ENCODE results near the gene PLXNA2. TPM values are rescaled to one million over a fixed set of nuclear protein-coding genes. Genes with fewer than 3 reads are reported as not detected.

The PLXNA2 gene
- total and polyA plus RNA-seq, 2 of the 4 experiments (the other 2 are of a cell fraction): 0.72 to 1.1 TPM

- no peaks in the 10 kb centered on the region for H3K36me3 ChIP-seq (ENCODE audit: control insufficient read depth, insufficient read depth, low read length)
- TF ChIP-seq ELK1 (IDR thresholded peaks at IDR 0.05; ENCODE audit: borderline replicate concordance, low read depth, low read length): no peak
- no peak for TF ChIP-seq FOS (IDR thresholded peaks at IDR 0.05; ENCODE audit: low read depth, low read length)
- TF ChIP-seq USF2 (IDR thresholded peaks at IDR 0.05; ENCODE audit: low read depth, low read length): no peak
Observed at GRCh38 chr1:208100906-208101305, 143.3 kb downstream of the PLXNA2 start.

More at GRCh38 chr1:208100906-208101305, 143.3 kb downstream of the PLXNA2 start:
- in situ Hi-C loops (cut with MboI; ENCODE audit: low sequenced_read_pairs): no loop called here
- peaks cover 3% of the 10 kb centered on the region for H3K4me1 ChIP-seq (ENCODE audit: control insufficient read depth, insufficient read depth, low read length)
- no peak overlapping the region for H3K14ac ChIP-seq (replicated peaks; ENCODE audit: low read depth, low read length)
- no peak overlapping the region for H3K4me3 ChIP-seq (ENCODE audit: insufficient read depth, low read depth, low read length)
- H2AK5ac ChIP-seq (ENCODE audit: low read depth, low read length): no peak overlapping the region
- ChIA-PET POLR2A (ENCODE audit: unreplicated experiment) (no interaction called here), CTCF (interaction anchor here (1.0 to 1.1 kb wide), 2 partner anchors 15 to 144 kb away, joined by 4 to 5 read pairs; no protein-coding TSS in a partner anchor)
- no peaks in the 10 kb centered on the region for H3K9me1 ChIP-seq (ENCODE audit: insufficient read depth, low read length)
- H3K9me3 ChIP-seq (ENCODE audit: control insufficient read depth, insufficient read depth, low read length): no peaks in the 10 kb centered on the region
- H4K8ac ChIP-seq (ENCODE audit: low read depth in 2 of 2, low read length in 2 of 2): no peak overlapping the region
- no peak overlapping the region for H2BK20ac ChIP-seq (ENCODE audit: low read depth, low read length)
- DNase-seq (peak; percentile 49), ATAC-seq (ENCODE audit: low read depth) (0 out of 2 replicates have a peak, but pooled peaks have one; percentile 14)
- no peak overlapping the region for H3K27ac ChIP-seq (ENCODE audit: insufficient read depth, low read length)
- no peaks in the 10 kb centered on the region for H4K20me1 ChIP-seq (ENCODE audit: insufficient read depth, low read length)
- no peak overlapping the region for H4K91ac ChIP-seq (ENCODE audit: insufficient read depth, low read depth, low read length)
- H4K5ac ChIP-seq (ENCODE audit: low read depth, low read length): no peak overlapping the region
- H2BK120ac ChIP-seq (ENCODE audit: low read depth, low read length): no peak overlapping the region
- no peak overlapping the region for H2BK5ac ChIP-seq (ENCODE audit: low read depth, low read length, poor library complexity, severe bottlenecking)
- H3K9ac ChIP-seq (ENCODE audit: low read depth, low read length): no peak overlapping the region
- H3K56ac ChIP-seq (ENCODE audit: extremely low read depth, insufficient read depth, low read length): no peak overlapping the region
- H2AFZ ChIP-seq (replicated peaks; ENCODE audit: low read length, poor library complexity): peak overlapping the region; percentile 4
- BruUV-seq (replicated peaks): no TSS peak
- H3K23ac ChIP-seq (ENCODE audit: low read depth, low read length): no peak overlapping the region
- H2AK9ac ChIP-seq (replicated peaks; ENCODE audit: low read depth, low read length, poor library complexity): no peak overlapping the region
- intact Hi-C loops (cut with micrococcal nuclease): no loop called here
- no peak overlapping the region; the same call in 2 of the 3 replicates for H2BK15ac ChIP-seq (ENCODE audit: low read depth, low read length)
- dilution Hi-C loops (cut with HindIII; ENCODE audit: low sequenced_read_pairs, unreplicated experiment): no loop called here
- H3K27me3 ChIP-seq (ENCODE audit: control insufficient read depth, insufficient read depth, low read length): no peaks in the 10 kb centered on the region
- no peaks in the 10 kb centered on the region for H3K79me1 ChIP-seq (ENCODE audit: low read depth in 1 of 2, low read length in 2 of 2)
- H3K4me2 ChIP-seq (ENCODE audit: low read depth, low read length): no peak overlapping the region
- no CpG with 5 or more reads among the region's 5 CpGs for WGBS, 2 experiments (ENCODE audit: extremely low coverage in 2 of 2, insufficient read length in 1 of 2)
- H3K18ac ChIP-seq (ENCODE audit: low read depth, low read length): no peak overlapping the region
- no peak overlapping the region for H3K4ac ChIP-seq (ENCODE audit: low read depth, low read length)
